Colon (tissue), 2 donors: Measurements from ENCODE around the gene ZHX3.
"Not testable (repeated sequence)": the region's sequence is repeated elsewhere in the genome, so short reads cannot be mapped to it uniquely, and the experiment has no call there.

ENCODE experiments used
- FAIRE-seq: peaks from 2 replicates; lab custom pipeline; 2012; peaks lifted over from hg19 to GRCh38; lab: Jason Lieb, UNC
- donor health status: control.
- donor health status: control.

Gene ZHX3

DNA sequence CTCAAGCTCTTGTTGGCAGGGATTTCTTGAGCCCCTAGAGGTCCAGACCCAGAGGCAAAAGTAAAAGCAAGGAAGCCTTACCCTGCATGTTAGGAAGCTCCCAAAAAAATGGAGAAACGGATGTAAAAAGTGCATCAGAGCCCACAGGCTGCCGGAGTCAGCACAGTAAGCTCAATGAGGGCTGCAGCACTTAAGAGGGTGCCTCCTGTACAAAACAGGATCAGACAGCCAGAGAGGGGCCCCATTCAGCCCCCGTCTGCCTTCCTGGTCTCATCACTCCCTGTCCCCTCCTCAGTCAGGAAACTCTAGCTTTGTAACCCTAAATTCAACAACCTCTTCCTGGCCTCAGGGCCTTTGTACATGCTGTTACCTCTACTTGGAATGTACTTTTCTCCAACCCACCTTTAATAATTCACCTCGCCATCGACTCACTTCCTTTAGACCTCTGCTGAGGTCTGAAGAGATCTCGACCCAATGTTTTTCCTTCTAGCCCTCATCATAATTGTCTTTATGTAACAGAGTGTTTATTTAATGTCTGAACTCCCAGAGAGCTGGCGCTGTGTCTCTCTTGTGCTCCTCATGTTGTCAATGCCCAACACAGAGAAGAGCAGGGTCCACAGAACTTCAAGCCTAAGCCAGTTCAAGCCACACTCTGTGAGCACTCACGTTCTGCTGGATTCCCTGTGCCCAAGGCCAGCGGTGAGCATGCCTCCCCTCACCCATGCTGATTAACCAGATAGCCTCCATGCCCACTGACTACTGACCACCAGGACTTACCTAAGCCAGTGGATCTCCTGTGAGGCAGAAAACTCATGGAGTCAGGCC lies 183.0 kb downstream of the ZHX3 start:
- FAIRE-seq, result no peak

DNA sequence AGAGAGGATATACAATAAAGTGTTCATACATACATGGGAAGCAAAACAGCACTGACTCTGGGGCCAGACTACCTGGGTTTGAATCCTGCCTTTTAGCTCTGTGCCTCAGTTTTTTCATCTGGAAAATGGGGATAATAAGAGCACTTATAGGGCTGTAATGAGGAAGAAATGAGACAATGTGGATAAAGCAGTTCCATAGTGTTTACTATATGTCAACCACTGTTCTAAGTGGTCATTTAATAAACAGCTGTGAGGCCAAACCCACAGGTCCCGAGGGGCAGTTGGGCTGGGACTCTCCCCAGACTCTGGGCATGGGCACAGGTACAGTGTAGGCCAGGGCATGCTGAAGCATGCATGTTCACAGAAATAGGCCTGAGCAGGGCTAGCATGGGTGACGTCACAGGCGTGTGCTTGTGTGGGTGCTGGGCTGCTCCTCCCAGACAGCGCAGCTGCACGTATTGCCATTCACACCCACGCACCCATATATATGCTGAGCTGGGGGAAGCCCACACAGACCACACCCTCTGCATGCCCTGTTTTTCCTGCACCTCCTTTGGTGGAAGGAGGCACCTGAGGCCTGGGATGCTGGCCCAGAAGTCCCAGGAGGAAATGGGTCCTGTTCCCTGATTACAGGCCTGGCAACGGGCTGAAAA lies 183.7 kb downstream of the ZHX3 start:
- no peak for FAIRE-seq

DNA sequence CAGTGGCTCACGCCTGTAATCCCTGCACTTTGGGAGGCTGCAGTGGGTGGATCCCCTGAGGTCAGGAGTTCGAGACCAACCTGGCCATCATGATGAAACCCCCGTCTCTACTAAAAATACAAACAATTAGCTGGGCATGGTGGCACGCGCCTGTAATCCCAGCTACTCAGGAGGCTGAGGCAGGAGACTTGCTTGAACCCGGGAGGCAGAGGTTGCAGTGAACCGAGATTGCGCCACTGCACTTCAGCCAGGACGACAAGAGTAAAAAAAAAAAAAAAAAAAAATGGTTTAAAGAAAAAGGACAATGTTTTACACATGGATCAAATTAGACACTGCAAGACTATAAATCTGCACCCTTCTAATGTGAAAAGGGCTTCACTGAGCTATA lies 185.1 kb downstream of the ZHX3 start:
- FAIRE-seq, result not testable (repeated sequence)

DNA sequence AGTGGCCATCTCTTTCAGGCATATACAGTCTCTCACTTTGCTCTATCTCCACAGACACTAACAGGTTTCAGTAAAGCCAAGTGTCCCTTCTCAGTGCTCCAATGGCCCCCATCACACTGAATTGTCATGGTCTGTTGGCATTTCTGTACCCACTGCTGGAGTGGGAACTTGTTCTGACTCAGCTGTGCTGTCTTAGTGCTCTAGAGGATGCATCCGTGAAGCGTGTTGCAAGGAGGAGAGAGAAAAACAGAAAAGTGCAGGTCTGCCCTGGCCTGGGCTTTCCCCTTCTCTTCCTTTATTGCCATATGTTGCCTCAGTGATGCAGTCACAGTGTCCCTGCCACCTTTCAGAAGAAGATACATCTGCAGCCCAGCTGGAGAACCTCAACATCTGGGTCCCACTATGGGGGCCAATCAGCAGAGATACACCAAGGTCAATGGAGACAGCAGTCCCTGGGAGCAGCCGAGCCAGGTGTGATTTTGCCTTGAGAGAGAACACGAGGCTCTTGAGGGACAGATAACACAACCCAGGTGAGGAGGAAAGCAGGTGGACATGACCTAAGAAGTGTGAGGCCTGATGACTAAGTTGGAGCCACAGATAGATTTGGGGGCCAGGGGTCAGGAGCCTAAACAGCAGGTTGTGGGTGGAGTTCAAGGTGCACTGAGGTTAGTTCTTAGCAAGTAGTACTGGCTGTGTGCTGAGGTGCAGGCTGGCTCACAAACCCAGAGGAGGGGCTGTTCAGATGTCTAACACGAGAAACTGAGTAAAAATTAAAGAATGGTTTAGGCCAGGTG lies 185.7 kb downstream of the ZHX3 start:
- FAIRE-seq, result no peak
